CD4-positive, alpha-beta T cell treated with Interleukin-6 for 4 hours (primary cell): Measurements from ENCODE around the gene NT5DC4.
A peak's percentile ranks its signal among the peaks of the same experiment; 100 is the strongest.

Experiments
- DNase-seq: peaks from one replicate; pipeline ENCODE4 v3.0.0-alpha.2; 2020; ENCODE audit warnings: mixed read lengths

Gene NT5DC4

DNA sequence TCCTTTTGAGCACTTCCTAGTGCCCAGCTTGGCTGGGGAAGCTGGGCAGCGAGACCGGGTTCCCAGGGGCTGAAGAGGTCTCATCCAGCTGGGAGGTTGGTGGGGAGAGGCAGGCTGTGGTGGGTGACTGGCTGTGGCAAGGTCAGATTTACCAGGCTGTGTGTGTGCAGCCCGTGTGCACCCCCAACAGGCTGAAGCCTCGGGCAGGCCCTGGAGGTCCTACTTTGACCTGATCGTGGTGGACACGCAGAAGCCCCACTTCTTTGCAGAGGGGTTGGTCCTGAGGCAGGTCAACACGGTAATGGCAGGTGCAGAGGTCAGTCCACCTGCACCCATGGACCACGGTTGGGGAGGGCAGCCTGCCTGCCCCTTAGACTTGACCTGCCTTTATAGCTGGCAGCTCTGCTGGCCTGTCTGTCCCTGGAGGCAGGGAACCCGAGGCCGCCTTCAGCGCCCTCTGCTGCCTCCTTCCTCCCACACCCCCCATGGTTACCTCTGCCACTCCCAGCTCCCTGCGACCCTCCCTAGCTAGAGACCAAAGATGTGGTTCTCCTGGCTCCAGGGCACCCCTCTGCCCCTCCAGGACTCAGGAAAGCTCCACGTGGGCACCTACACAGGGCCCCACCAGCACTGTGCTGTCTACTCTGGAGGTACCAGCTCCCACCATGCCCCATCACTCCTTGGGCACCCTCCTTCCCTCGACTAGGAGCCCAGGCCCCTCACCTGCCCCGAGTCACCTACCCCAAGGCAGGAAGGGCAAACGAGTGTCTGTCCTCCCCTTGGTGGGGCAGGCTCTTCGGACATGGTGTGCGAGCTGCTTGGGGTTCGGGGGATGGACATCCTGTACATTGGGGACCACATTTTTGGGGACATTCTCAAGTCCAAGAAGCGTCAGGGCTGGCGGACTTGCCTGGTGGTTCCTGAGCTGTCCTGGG, 4.0 kb downstream of the NT5DC4 start:
- DNase-seq, result no peak

DNA sequence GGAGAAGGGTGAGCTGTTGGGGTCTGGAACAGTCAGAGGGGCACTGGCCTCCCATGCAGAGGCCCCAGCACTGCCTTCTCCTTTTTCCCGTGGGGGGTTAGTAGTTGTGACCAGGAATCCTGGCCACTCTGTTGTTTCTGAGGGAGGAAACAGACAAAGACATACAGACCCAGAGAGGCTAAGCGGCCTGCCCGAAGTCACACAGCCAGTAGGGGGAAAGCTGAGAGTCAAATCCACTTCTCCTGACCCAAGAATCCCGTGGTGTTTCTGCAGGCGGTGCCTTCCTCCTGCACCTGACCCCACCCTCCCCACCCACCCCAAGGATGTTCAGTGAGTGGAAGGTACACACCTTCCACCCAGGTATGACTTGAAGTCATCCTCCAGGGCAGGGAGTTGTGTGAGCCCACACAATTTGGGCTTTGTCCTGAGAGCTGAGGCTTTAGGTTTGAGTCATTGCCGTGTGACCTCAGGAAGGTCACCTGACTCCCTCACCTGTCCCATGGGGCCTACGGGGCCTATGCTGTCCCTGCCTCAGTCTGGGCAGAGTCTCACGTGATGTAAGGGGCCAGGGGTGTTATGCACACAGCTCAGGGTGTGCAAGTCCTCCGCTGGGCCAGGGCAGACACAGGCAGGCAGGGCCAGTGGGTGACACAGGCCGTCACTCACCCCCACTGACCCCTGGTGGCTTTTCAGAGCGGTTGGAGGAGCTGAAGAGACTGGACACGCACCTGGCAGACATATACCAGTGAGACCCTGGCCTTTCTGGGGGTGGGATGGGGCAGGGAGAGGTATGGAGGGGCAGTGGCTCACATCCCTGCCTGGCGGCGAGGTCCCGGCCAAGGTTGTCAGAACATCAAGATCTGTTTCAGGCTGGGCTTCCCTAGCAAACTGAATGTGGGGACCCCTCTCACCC, 5.0 kb downstream of the NT5DC4 start:
- DNase-seq, result no peak

DNA sequence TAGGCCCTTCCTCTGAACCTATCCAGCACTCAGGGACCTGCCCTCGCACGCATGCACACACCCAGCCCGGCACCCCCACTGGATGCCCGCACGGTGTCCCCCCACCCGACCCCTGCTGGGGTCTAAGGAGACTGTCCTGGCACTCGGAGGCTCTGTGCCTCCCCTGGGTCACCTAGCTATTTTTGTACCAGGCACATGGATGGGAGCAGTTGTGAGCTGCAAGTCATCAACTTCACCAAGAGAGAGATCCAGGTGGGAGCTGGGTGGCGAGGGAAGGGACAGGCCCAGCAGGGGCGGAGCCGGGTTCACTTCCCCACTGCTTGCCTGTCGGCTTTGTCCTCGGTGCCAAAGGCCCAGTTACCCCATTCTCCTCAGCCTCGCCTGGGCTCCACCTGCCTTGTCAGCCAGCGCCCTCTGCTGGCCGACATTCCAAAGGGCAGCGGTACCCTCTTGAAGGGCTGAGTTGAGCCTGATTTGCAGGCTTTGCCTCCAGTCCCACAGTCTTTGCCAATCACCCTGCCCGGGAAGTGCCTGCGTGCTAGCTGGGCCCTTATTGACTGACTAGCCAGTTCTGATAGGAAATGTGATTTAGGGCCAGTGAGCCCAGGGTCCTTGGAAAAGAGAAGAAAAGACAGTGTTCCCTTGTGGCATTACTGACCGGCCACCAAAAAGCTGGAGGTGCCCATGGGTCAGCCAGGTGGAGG, 5.8 kb downstream of the NT5DC4 start:
- DNase-seq, result peak; percentile 90

DNA sequence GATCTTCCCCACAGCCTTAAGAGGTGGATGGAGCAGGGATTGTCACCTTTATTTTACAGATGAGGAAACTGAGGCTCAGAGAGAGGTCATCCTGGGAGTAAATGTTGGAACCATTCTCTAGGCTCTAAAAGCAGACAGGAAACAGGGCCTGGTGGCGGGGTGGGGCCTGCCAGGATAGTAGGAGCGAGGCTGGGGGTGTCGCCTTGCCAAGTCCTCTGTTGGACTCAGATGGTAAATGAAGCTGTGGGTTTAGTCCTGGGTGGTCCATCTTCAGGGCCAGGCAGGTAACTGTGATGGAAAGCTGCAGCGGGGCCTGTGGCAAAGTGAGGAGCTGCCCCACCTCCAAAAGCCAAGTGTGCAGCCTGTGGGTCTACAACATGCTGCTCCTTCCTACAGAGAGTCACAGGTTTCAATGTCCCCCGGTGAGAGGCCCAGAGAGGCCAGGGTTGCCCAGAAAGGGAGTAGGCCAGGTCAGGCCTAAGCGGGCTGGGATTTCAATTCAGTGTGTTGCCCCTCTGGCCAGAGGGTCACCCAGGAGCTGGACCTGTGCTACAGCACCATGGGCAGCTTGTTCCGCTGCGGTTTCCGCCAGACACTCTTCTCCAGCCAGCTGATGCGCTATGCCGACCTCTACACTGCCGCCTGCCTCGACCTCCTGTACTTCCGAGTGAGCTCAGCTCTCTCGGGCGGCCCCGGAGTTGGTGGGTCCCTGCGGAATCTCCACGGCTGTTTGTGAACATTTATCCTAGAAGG, 6.6 kb downstream of the NT5DC4 start:
- no peak for DNase-seq

DNA sequence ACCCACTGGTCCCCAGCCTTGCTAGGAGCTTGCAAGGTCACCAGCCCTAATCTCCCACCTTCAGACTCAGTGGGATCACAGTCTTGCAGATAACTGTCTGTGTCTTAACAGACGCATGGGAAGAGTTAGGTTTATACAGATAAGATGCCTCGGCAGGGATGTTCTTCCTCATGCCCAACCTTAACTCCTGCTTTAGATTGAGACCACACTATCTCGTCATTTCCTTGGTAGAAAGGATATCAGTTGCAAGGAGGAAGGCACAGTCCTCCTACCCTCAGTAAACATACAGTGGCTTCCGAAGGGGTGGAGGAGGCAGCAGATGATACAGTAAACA, 7.2 kb downstream of the NT5DC4 start:
- DNase-seq, result no peak

DNA sequence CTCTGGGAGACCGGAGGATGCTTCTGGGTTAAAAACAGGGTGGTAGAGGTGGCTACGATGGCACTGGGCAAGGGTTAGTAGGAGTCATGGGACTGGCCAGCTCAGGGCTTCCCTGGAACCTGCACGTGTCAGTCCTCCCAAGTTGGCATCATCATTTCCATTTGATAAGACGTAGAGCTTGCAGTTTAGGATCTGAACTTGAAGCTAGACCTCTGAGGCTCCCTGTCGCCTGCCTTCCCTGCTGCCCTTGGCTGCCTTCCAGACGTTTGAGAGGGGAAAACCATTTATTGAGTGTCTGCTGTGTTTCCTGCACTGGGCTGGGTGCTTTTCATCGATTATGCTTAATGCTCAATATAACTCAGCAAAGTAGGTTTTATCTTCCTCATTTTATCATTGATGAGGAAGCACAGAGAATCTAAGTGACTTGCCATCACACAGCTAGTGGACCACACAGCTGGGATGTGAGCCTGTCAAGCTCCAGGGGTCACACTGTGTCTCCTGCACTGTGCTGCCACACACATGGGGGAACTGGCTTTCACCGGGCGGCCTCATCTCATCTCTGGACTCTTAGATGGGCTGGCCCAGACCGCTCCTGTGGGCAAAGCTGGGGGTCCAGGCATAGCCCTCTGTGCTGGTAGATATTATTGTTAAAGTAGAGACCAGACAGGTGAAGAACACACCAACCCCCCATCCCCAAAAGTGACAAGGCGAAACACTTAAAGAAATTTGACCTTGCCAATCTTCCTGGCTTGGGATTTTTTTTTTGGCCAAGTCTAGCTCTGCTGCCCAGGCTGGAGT, 7.8 kb downstream of the NT5DC4 start:
- DNase-seq, result no peak

DNA sequence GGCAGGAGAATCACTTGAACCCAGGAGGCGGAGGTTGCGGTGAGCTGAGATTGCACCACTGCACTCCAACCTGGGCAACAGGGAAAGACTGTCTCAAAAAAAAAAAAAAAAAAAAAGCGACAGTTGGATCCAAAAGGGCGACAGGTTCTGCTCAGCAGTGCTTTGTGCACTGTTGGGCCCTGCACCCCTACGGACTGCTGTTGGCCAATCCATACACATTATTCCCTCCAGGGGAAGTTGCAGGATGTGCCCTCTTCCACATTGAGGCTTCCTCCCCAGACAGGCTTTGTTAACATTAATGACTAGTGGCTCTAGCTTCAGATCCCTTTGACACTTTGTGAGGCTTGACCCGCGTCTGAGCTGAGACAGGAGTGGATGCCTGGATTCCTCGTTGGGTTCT, 9.4 kb downstream of the NT5DC4 start:
- DNase-seq, result no peak

DNA sequence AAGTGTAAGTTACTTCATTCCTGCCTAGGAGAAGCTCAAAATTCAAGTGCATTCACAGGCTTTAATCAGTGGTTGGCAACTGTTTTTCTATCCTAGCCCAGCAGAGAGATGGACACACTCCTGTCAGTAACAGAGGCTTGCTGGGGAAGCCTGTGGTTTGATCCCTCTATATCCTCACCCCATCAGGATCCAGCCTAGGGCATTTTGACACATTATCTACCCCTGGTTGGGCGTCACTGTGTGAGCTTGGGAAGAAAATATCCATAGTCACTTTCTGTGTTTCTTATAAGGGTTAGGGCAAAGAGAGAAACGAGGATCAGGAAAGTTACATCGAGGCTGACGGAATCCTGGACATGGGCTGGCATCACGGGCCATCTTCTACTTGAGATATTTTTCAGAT, 10.0 kb downstream of the NT5DC4 start:
- no peak for DNase-seq

DNA sequence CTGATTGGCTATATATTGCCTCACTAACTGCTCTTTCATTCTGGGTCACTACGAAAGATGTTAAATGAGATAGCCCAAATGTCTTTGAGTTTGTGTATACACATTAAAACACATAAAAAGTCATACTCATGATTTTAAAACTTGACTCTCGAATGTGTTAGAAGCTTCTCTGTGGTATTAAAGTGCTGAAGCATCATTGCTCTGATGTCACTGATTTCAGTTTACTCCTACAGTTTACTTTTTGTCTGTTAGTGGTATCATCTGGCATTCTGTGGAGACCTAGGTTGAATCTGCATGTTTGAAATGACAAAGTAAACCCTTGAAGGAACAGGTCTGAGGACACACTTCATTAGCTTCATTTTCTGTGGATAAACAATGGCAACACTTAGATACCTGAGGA, 10.7 kb downstream of the NT5DC4 start:
- no peak for DNase-seq

DNA sequence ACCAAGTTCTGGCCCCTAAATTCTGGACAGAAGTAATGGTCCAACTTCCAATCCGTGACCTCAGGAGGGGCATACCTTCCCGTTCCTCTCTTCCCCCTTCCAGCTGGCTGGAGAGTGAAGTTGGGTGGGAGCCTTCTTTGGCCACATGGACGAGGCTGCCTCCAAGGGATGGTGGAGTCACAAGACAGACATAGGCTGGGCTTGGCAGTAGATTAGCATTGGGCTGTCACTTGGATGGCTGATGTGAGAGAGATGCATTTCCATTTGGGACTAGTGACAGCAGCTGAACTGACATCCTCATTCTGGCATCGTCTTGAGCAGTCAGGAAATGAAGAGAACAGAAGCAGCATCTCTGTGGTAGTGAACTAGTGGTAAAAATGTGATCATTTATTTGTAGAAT, 12.6 kb downstream of the NT5DC4 start:
- no peak for DNase-seq

DNA sequence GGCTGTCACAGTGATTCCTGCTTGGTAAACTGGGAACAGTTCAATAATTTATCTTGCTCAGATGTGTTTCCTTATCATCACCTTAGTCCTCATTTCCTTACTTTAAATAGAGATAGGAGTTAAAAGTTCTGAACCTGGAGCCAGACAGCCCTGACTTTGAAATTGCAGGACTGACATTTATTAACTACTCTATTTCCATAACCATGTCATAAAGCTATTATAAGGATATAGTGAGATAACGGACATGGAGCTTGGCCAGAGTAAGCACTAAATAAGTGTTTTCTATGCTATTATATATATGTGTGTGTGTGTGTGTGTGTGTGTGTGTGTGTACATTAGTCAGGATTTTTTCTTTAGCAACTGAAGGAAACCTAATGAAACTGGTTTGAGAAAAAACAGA, 13.1 kb downstream of the NT5DC4 start:
- DNase-seq, result no peak

DNA sequence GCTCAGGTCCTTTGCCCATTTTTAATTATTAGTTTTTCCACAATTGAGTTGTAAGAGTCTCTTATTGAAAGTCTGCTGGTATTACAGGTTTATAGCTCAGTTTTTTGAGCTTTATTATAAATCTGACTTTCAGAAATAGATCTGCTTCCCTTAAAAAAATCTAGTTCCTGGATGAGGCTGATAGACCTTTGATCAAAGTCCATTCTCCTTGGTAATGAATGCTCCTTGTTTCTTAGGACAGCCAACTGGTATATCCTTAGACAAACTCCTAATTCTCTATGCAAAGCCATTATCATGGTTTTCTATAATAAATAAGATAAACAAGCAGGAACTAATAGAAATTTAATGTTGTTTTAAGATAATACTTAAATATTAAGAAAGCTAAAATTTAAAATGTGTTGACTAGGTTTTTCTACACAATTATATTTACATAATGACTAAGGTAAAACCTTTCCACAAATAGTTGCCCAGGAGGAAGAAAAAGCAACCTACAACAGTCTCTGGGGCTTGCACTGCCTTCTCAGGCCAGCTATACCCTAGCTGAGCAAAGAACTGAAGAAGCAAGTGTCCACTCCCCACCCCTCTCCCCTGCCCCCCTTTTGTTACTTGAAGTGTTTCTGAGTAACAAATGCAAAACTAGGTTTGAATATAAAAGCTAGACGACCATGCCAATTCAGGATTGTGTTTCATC, 16.9 kb downstream of the NT5DC4 start:
- no peak for DNase-seq

DNA sequence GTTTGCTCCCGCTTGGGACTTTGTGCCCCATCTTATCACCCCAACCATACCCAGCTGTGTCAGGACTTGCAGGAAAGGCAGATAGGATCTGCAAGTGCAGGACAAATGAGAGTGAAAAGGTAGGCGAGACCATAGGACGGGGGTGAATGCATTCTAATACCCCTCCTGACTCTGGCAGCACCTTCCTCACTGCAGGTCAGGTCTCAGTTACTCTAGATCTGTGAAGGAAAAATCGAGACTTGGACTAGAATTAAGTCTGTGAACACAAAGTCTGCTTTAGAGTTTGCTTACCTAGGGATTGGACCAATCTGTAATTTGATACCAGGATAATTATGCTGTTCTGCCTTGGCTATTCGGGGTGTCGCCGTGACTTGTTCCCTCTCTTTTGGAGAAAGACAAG, 19.7 kb downstream of the NT5DC4 start:
- no peak for DNase-seq

DNA sequence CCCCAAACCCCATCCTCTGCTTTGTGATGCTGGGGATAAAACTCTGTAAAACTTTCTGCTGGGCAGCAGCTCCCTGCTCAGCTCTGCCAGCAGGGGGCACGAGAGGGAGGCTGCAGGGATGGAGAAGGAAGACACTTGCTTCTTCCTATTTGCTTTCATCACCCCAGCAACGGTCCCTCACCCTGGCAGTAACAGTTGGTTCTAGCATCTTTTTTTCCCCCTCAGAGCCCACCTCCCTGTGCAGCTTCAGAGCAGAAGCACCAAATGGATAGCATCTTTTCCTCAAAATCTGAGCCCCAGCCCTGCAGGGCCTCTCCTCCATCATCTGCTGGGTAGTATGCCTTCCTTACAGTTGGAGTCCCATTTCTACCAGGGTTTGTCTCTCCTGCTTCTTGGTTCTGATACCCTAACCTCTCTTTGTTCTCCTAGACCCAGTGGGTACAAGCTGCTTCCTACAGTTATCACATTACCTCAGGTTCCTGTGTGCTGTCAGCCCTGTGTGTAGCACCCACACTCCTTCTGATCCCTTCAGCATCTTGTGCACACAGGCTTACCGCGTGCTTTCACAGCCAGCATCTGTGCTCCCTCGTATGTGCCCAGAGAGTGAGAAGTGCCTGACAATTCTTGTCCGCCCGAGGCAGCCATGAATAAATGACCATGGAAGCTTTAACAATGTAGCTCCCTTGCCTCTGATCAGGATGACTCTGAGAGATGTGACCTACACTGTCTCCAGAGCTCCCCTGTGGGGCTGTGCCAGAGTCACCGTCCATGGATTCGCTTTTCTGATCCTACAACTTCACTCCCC, 29.1 kb downstream of the NT5DC4 start:
- DNase-seq, result peak; percentile 87

DNA sequence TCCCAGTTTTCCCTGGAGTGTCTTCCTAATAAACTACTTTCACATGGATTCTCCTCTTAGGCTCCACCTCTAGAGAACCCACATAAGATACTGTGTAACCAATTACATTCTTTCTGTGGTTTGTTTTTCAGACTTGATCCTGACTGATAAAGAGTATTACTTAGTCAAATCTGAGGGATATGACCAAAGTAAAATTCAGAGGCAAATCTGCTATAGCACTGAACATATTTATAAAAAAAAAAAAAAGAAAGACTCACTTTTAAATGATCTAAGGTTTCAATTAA, 29.7 kb downstream of the NT5DC4 start:
- no peak for DNase-seq

DNA sequence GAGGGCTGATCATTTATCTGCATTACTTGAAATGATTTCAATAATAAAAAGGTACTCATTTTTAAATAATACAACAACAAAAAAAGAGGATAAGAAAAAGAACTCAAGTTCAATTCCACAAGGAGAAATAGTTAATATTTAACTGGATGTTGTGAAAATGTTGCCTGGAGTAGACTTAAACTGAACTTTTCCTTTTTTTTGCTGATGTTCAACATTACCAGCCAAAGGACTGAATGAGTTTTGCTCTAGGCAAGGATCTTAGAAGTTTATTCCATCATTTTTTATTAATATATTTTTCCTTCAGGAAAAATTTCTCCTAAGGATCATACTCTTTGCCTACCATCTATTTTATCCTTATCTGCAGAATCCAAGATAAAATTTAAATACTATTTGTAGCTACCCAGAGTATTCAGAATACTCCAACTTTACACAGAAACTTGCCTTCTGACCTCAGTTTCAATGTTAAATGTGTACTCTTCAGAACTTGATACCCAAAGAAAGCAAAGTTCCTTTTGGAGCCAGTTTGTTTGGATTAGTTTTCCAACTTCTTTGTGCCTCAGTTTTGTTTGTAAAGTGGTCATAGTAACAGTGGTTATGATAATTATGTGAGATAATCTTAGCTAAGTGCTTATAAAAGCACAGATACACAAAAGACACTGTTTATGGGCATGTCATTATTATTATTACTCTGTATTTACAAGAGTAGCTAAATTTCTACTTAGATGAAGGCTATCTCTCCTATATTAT, 30.8 kb downstream of the NT5DC4 start:
- no peak for DNase-seq

DNA sequence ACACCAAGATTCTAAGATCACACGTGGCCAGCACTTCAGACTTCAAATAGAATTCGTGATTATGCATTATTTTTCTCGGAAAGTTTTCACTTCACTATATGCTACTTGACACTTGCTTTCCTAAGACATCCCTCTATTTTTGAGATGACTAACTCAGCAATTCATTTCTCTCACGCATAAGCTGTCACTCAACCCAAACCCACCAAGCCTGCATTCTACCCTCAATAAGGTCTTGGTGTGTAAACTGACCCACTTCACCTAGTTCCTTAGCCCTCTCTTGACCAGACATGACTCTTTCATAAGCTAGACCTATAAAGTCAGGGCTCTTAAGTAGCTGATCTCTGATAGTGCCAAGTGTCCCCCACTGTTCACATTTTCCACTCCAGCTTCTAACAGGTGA, 31.8 kb downstream of the NT5DC4 start:
- no peak for DNase-seq

DNA sequence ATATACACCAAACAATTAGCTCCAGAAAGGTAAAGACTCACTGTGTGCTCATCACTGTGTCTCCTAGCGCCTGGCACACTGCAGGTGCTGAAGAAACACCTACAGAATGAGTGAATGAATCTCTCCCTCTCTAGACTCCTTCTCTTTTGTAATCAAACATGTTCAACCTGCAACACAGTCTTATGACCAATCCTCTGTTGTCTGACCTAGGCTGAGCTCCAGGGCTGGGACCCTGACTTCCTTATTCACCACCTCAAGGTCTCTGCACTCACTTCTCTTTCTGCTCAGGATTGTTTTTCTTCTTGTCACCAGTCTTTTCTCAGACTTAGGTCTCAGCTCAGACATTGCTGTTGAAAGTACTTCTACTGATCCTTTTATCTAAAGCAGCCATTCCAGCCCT, 33.7 kb downstream of the NT5DC4 start:
- DNase-seq, result no peak

DNA sequence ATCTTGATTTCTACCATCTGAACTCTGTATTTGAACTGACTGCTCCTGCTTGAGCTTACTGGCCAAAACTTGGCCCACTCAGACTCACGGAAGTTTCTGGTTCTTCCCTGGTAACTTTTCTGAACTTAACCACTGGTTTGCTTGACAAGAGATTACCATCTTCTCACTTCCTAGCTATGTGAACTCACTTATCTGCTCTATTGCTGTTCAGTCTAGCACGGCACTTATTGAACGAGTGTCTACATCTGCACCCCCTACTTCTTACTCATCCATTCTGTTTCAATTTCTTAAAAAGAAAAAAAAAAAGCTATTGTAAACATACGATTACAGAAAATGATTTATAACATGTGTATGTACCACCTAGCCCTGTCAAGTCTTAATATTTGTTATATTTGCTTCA, 34.6 kb downstream of the NT5DC4 start:
- no peak for DNase-seq

DNA sequence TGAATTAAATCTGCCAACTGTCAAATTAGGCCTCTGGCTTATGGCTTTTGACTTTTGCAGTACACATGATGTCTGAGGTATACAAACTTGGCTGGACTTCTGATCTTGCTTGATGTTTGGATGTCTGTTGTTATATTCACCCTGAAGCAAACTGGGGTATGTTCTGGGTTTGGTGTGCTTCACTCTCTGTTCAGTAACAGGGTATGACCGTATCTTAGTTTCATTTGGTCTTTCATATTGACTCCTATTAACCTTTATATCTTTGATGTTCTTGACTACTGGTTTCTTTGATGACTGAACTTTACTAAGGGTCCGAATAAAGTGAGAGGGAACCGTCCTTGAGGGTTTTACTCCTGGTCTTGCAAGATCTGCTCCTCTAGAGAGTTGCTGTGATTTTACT, 35.4 kb downstream of the NT5DC4 start:
- no peak for DNase-seq
